Erythroblast (primary cell): Measurements from ENCODE around the gene RAB22A.

ENCODE experiments used
- GATA1 ChIP-seq: IDR thresholded peaks from 2 replicates; pipeline ENCODE4 v1.6.1; 2011; ENCODE audit warnings: low read depth, mild to moderate bottlenecking, control low read depth, low read length, moderate library complexity
- POLR2A ChIP-seq: IDR thresholded peaks from 2 replicates; pipeline ENCODE4 v1.6.1; 2011; ENCODE audit warnings: mild to moderate bottlenecking, low read length

GRCh38 chr20:58362206-58362516 is 52.6 kb downstream of the RAB22A start:
- TF ChIP-seq POLR2A (no peak), GATA1 (no peak)
